NCI-H82 (cell line): Measurements from ENCODE around the gene MMAB.

ENCODE experiments used
- DNase-seq: peaks from one replicate; lab custom pipeline; 2025; lab: John Stamatoyannopoulos, UW

Gene MMAB

DNA sequence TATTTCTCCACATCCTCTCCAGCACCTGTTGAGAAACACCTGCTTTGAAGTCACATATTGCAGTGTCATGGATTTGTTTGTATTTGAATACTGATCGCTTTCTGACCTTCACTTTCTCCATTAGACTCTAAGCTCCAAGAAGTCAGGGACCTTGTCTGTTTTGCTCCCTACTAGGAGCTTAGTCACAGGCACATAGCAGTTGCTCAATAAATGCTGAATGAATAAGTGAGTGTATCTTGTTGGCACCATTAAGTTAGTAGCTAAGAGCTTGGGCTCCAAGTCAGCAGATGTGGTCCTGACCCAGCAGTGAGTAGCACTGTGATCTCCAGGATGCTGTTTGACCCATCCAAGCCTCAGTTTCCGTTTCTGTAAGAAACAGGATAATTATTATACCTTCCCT lies 10.4 kb upstream of the MMAB start:
- DNase-seq: no peak

DNA sequence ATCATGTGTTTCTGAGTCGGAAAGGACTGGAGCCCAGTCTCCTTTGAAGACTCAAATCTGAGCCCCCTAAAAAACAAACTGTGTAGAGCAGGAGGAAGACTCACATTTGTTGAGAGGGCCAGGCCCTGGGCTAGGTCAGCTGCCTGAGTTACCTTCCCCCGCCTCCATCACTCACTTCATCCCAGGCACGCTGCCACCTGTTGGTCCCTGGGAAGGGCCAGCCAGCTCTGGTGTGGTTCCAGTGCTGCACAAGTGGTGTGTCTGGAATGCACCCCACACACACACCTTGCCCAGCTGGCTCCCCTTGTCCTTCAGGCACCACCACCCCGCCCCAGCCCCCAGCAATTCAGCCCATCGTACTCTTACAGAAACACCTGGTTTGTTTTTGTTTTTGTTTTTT lies 9.3 kb upstream of the MMAB start:
- peak; percentile 46 for DNase-seq

DNA sequence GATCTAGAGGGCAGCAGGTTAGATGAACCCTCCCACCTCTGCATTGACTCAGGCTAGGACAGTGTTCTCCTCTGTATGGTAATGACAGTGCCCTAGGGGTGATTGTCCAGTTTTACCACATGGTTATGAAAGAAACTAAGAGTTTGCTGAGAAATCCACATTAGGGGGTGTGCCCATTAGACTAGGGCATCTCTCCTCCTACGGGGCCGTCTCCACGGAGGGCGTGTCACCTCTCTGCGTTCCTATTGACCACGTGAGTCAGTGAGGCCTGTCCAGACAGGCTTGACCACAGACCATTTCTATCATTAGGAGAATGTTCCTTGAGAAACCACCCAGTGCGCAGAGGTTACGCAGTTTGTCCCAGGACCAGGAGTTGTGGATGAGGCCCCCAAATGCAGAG lies 8.6 kb upstream of the MMAB start:
- no peak for DNase-seq

DNA sequence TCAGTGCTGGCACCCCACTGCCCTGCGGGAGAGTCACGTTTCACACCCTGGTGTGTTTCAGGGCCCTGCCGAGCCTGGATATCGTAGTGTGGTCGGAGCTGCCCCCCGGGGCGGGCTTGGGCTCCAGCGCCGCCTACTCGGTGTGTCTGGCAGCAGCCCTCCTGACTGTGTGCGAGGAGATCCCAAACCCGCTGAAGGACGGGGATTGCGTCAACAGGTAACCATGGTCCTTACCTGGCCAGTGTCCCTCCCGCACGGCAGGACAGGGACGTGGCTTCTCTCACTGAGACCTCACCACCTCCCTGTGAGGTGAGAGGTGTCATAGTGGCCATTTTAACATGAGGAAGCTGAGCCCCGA lies 8.0 kb upstream of the MMAB start:
- no peak for DNase-seq

DNA sequence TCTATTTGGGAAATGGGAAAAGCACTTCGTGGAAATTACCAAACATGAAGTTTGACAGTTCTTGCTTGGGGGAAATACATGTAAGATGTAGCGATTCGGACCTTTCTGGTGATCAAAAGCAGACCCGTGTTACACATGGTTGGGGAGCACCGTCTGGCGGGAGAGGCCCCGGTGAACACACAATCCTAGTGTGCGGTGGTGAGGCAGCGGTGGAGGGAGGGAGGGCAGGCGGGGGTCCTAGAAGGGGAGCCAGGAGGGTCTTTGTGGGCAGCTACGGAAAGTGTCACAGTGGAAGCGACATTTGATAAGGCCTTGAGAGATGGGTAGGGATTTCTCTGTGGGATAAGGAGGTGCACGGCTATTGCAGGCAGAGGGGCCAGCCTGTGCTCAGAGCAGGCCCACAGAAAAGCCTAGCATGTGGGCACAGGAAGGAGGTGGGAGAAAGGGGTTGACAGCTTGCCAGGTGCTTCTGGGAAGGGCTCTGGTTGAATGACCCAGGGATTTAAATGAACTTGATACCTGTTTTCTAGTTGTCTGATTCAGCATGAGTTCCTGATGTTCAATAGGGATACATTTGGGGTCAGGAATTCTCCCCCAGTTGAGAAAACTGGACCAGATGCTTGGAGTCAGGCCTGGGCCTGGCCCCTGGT lies 7.5 kb upstream of the MMAB start:
- DNase-seq: no peak

DNA sequence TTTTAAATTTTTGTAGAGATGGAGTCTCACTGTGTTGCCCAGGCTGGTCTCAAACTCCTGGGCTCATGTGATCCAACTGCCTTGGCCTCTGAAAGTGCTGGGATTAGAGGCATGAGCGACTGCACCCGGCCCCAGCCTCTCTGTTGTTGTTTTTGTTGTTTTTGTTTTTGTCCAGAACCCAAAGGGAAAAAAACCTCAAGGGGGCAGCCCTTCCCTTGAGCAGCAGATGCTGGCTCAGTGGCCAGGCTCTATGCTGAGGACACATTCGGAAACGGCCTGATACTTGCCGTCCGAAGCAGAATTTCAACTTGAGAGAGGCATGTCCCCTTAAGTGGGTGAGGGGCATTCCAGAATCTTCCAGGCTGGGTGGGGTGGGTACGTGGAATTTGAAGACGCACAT lies 7.0 kb upstream of the MMAB start:
- DNase-seq: no peak

DNA sequence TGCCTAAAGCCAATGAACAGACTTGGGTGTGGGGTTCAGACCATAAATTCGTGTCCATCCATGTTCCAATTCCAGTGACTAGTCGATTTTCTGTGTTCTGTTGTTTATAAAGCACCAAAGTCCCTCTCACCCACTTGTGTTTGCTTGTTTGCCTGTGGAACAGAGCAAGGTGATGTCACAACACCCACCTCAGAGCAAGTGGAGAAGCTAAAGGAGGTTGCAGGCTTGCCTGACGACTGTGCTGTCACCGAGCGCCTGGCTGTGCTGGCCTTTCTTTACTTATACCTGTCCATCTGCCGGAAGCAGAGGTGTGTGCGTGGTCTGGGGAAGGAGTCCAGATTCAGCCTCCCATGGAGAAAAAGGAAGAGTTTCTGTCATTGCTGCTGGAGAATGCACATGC lies 6.3 kb upstream of the MMAB start:
- no peak for DNase-seq

DNA sequence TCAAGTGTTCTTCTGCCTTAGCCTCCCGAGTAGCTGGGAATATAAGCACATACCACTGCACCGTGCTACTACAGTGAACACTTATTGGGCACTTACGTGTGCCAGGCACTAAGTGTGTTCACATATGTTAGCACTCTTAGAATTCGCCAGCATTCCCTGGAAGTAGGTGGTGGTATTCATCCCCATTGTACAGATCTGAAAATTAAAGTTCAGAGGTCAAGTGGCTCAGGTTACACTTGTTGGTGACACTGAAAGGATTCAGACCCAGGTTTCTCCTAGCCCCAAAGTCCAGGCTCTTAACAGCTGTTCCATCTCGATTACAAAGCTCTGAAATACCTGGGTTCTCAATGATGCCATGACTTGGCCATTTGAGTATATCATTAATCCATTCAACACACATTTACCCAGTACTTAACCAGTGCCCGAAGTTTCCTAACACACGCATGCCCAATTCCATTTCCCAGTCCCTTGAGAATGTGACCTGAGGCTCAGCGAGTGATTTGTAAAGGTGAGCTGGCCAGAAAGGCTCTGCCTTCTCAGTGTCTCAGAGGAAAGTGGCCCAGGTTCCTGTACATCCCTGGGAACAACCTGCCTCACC lies 5.1 kb upstream of the MMAB start:
- no peak for DNase-seq

DNA sequence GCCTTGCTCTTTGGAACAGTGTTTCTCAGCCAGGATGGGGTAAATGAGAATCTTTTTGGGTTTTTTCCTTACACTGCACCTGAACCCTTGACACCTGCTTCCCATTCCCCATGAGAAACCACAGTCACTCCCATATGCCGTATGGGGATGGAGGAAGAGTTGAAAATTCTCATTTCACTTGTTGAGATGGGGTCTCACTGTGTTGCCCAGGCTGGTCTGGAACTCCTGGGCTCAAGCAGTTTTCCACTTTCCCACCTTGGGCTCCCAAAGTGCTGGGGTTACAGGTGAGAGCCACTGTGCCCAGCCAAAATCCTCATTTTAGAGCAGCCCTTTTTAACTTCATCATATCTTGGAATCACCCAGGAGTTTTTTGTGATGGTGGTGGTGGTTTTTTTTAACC lies 4.0 kb upstream of the MMAB start:
- DNase-seq: no peak

DNA sequence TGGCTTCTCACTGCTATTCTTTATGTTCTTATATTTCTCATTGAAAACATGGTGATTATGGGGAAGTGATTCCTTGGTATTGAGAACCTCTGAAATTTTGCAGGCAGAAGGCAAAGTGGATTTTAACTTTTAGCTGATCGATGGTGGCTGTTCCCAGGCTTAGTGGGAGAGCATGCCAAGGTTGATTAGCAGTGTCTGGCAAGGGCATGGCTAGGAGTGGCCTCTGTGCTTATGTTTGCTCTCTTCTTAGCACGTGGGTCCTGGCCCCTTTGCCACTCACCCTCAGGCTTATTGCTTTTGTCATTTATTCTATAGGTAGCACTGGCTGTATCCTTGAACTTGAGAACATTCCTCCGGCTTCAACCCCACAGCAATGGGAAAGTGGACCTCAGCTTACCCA lies 2.4 kb upstream of the MMAB start:
- DNase-seq: no peak

DNA sequence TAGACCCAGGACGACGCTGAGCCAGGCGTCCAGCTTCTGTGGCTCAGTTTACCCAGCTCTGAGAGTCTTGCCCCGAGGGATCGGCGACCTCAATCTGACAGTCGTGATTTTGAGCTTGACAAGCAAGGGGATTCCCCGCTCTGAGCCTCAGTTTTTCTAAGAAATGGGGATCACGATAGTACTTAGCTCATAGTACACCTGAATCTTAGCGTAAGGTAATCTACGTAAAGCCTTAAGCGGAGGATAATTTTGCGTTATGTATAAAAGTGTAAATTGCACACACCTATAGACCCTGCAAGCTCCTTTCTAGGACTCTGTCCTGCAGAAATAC lies 575 bp upstream of the MMAB start:
- DNase-seq: no peak

DNA sequence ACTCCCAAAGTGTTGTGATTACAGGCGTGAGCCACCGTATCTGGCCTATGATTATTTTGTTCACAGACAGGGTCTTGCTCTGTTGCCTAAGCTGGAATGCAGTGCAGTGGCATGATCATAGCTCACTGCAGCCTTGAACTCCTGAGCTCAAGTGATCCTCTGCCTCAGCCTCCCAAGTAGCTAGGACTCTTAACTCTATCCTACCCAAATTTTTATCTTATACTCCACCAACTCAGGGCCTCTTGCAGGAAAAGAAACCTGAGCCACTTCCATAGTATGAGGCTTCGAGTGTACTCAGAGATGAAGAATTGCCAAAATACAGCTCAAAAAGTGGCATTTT lies 828 bp downstream of the MMAB start:
- no peak for DNase-seq

DNA sequence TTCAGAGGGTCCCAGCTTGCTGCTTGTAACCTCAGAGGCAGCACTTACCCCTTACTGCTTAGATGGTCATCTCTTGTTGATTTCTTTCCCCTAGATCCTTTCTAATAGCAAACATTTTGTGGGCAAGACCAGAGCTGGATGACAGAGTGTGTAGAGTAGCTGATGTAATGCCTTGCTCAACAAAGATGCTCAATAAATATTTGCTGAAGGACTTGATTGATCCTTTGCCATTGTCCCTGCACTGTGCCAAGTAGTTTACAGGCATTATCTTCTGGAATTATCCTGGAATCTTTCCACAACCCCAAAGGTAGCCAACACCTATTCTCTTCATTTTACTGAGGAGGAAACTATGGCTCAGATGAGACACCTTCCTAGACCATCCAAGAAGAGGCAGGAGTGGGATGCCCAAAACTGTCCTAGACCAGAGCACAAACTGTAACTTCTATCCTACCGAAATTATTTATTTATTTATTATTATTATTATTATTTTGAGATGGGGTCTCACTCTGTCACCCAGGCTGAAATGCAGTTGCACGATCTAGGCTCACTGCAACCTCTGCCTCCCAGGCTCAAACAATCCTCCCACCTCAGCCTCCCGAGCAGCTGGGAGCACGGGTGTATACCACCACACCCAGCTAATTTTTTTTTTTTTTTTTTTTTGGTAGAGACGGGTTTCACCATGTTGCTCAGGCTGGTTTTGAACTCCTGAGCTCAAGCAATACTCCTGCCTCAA lies 1.4 kb downstream of the MMAB start:
- no peak for DNase-seq

DNA sequence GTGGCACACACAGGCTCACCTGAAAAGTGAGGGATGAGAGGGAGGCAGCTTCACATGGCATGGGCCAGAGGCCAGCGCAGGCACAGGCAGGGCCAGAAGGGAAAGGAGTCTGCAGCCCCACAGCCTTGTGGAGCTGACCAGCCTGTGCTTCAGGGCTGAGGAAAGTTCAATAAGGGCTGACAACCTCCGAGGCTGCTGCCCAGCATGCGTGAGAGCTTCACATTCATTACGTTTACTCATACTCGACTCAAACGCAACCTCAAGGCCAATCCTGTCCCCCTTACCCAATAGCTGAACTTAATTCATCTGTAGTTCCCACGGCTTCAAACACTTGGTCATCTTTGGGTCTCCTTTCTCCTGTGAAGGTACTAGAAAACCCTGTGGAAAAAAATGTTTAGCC lies 4.8 kb downstream of the MMAB start:
- no peak for DNase-seq

DNA sequence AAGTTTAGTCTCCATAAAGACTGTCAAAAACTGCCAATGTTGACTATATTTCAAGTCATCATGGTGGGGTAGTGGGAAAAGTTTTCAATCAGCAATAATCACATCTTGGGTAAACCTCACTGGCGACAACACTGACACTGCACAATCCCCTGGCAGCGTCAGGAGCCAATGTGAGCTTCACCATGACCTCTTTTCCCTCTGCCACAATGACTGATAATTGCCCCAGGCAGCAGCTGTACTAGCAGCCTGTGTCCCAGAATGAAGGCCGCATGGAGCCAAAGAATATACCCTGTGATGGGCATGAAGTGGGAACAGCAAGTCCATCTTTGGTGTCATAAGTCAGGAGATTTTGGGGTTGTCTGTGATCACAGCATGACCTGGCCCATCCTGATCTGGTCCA lies 5.3 kb downstream of the MMAB start:
- DNase-seq: no peak

DNA sequence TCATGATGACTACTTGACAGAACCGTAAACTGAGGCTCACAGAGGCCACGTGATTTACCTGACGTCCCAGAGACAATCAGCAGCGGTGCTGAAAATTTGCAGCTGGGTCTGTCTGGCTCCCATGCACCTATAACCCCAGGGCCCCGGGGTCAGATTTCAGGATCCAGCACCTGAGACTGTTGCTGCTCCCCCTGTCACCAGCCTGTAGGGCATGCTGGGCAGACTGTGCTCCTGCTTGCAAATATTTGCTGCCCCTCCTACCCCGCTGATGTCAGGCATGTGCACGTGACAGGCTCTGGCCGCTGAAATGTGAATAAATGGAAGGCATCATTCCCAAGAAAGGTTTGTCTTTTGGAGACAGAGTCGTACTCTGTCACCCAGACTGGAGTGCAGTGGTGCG lies 6.0 kb downstream of the MMAB start:
- DNase-seq: no peak

DNA sequence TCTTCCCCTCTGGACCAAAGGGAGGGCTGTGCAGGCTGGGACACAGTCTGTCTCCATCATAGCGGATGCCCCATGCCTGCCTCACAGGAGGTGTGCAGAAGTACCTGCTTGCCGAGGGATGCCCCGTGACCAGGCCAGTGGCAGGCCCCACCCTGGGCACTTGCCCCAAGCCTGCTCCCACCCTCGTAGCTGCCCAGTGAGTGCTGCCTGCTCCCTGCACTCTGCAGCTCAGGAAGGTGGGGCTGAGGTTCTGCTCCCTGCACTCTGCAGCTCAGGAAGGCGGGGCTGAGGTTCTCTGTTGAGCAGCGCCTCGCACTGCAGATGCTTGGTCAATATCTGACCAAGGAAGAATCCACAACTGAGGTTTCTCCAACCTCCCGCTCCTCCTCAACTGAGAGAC lies 6.9 kb downstream of the MMAB start:
- DNase-seq: no peak

DNA sequence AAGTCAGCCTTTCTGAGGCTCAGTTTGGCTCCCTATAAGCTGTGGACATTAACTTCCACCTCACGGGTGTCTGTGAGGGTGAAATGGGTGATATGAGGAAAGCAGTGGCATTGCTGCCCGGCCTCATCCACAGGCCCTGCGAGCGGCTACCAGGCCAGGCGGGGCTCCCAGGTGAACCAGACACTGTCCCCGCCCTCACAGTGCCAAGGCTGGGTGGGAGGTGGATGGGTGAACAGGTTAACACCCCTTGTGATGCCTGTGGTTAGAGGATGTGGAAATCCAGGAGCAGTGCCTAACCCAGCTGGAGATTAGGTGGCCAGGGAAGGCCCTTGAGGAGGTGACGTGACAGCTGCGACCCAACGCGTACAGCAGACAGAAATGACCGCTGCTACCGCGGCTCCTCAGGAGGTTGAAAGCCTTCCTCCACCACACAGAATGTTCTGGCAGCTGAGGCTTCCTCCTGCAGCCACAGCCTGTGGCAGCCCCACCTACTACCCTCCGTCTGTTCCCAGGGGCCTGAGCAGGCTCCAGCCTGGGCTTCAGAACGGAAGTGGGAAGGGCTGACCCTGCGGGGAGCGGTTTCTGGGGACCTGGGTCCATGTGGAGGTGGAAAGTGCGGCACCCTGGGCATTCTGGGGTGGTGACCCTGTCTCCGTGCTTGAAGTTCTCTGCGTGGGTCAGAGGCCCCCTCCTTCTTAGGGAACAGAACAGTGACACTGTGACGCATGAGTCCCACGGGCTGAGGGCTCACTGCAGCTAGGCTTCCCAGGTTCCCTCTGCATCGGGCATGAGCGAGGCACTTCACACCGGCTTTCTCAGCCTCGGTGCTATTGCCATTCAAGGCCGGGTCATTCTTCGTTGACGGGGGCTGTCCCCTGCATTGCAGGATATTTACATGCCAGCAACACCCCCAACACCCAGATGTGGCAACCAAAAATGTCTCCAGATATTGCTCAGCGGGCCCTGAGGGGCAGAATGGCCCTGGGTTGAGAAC lies 9.7 kb downstream of the MMAB start:
- no peak for DNase-seq

DNA sequence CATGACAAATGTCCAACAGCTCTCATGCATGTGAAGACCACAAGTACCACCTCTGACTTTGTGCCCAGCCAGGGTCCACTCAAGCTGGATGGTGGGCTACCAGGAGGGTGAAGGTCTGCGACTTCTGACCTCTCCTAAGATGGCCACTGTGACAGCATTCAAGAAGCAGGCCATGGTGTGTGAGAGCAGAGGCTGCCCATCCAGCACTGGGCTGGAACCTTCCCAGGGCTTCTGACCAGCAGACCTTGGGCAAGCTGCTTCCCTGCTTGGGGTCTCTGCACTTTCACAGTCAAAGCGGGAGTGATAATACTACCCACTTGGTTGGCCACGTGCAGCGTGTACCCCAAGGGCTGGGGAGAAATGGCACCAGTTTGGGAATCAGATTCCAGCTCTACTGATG lies 10.4 kb downstream of the MMAB start:
- DNase-seq: no peak

DNA sequence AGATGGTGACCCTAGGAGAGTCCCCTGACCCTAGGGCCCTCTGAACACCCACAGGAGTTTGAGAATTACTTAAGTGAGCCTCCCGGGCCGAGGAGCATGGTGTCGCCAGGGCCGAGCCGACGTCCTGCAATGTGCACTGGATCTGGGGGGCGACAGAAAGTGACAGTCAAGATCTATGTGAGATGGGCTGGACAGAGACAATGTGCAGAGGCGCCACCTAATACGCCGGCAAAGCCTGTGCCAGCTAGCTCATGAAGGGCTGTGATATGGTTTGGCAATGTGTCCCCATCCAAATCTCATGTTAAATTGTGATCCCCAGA lies 11.6 kb downstream of the MMAB start:
- no peak for DNase-seq

DNA sequence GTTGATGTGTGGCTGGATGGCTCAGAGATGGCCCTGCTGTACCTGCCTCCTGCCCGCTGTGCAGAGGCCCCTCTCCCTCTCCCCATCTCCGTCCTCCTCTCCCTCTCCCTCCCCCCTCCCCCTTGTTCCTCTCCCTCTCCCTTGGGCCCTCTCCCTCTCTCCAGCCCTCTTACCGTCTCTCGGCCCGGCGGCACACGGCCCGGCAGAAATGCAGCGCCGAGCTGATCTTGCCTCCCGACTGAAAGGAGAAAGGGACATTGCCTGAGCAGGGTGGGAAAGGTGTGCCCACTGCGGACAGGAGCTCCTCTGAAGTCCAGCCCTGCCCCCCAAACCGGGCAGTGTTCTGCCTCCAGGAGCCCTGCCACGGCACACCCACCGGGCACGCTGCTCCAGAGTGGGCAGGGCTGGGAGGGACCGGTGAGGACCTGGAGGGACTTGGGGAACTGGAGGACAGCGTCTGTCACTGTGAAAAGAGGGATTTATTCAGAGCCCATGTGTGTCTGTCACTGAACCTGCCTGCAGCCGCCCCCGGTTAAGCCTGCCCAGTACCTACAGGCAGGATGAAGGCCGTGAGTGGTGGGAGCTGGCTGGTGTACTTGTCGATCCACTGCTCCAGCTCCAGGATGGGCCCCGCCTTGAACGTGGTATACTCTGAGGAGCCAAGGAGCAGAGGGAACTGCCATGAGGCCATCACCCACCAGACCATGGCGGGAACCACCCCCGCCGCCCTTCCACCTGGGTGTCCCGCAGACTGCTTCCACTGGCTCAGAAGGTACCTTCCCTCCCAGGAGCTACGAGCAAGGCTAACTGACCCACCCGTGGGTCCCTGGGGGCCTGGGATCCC lies 12.2 kb downstream of the MMAB start:
- DNase-seq: no peak

DNA sequence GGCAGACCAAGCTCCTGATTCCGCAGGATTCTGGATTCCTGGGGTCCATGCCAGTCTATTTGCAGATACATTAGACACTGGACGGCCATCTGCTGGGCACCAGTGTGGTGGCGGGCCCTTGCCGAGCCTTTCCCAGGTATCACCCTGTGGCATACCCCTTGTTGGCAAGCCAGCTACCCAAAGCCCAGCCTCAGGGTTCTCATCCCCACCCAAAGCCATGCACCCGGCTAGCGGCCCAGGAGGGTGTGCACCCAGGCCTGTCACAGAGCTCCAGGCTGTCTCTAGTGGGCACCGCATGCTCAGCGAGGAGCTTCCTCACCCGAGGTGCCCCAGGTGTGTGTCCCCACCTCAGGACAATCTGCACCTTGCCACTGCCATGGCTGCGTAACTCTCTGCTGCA lies 13.7 kb downstream of the MMAB start:
- no peak for DNase-seq
